Heart left ventricle (tissue), 16 donors: Measurements from ENCODE around the gene ZNF445. TPM values are rescaled to one million over a fixed set of nuclear protein-coding genes. Genes with fewer than 3 reads are reported as not detected.
A peak's percentile ranks its signal among the peaks of the same experiment; 100 is the strongest.
"Not testable (repeated sequence)": the region's sequence is repeated elsewhere in the genome, so short reads cannot be mapped to it uniquely, and the experiment has no call there.

Experiments used
- ATAC-seq, 4 donors: fragments of 200-7000 bp; cut with Tn5 transposase; one replicate each; pipeline ENCODE4 v1.9.1; 2020 to 2022; ENCODE audit warnings: moderate library complexity in 4 of 4, mild to moderate bottlenecking in 3 of 4, moderate number of reproducible peaks in 1 of 4
- DNase-seq, 5 donors: peaks; one replicate each; pipeline ENCODE4 v3.0.0-alpha.2; 2020
- H3K27ac ChIP-seq, 12 donors: fragments of 200-600 bp; sonication (generic) in 4 of 12; one replicate each; pipeline versions ENCODE4 v1.5.0 to v1.8.0; 2016 to 2022; ENCODE audit warnings: mild to moderate bottlenecking in 2 of 12
- H3K27me3 ChIP-seq, 9 donors: fragments of 200-600 bp; sonication (generic) in 2 of 9; one replicate each; pipeline versions ENCODE4 v1.5.1 to v1.8.0; 2016 to 2022; ENCODE audit warnings: mild to moderate bottlenecking in 3 of 9
- H3K36me3 ChIP-seq, 9 donors: fragments of 200-600 bp; sonication (generic) in 2 of 9; one replicate each; pipeline versions ENCODE4 v1.5.0 to v1.8.0; 2018 to 2022; ENCODE audit warnings: mild to moderate bottlenecking in 2 of 9
- H3K4me1 ChIP-seq, 12 donors: fragments of 200-600 bp; sonication (generic) in 4 of 12; one replicate each; pipeline versions ENCODE4 v1.5.0 to v1.8.0; 2016 to 2022; ENCODE audit warnings: mild to moderate bottlenecking in 3 of 12
- H3K4me3 ChIP-seq, 12 donors: fragments of 200-600 bp; sonication (generic) in 4 of 12; one replicate each; pipeline versions ENCODE4 v1.5.0 to v1.8.0; 2017 to 2022; ENCODE audit warnings: mild to moderate bottlenecking in 9 of 12, moderate library complexity in 4 of 12
- H3K9me3 ChIP-seq, 12 donors: fragments of 200-600 bp; sonication (generic) in 4 of 12; one replicate each; pipeline versions ENCODE4 v1.5.0 to v1.8.0; 2016 to 2022; ENCODE audit warnings: mild to moderate bottlenecking in 1 of 12
- CTCF ChIP-seq, 12 donors: fragments of 200-600 bp; sonication (generic) in 4 of 12; IDR thresholded peaks; one replicate each; pipeline versions ENCODE4 v1.5.0 to v1.8.0; 2018 to 2022; ENCODE audit warnings: antibody characterized with exemption in 12 of 12, mild to moderate bottlenecking in 5 of 12
- POLR2A ChIP-seq, 2 donors: fragments of 450-650 bp; IDR thresholded peaks; one replicate each; pipeline ENCODE4 v1.6.1; 2017; ENCODE audit warnings: antibody characterized with exemption in 2 of 2, mild to moderate bottlenecking in 2 of 2, moderate library complexity in 2 of 2
- WGBS, 4 donors: extraction: QIAGEN DNeasy Blood & Tissue Kit in 2 of 4; methylation state at CpG; one replicate each; pipeline versions ENCODE4 v1.1.5 to v1.1.7; 2013 to 2018; 5-methylcytosine and 5-hydroxymethylcytosine counted together
- intact Hi-C, 10 donors: fragments of 100-400 bp; cut with DNase I; formaldehyde crosslinking; loops; one replicate each; pipeline versions ENCODE4 v1.11.1 to v1.14.2; 2022
- polyA plus RNA-seq, 2 donors: library from polyadenylated mRNA; stranded (reverse); fragments of 200-250 nt; gene quantifications; one replicate each; pipeline ENCODE4 v1.2.3, GENCODE V29; 2013
- total RNA-seq, 9 donors: library from RNA; depleted of rRNA in 2 of 9; stranded (reverse); fragments of >200 nt in 2 of 9; fragmentation: NEBNext Ultra II Directional in 3 of 9; extraction: Animal tissue kit (Norgen Biotek cat#: 25700) in 3 of 9; gene quantifications; one replicate each; pipeline versions ENCODE4 v1.1.0 to v1.2.4, GENCODE V29; 2016 to 2023
- donor health status: ischemic (EF 13 %, LVEDD 7.1; RV severe dilation, severe dysfunction).
- donor health status: healthy with polysubstance abuse.
- donor health status: DM: no; HTN: yes; CAD: no.
- donor health status: DM: no; HTN: no; CAD: no.
- donor health status: ischemic (EF 25% LVEDD 6.9; RV normal size, moderate dysfunction).
- donor health status: ischemic (EF 25% LVEDD 5.7; RV mildly dilated, moderate dysfunction).
- donor health status: healthy.
- donor health status: DM: yes; HTN: yes; CAD: no.
- donor health status: ischemic (EF 35%, LVEDD 5.7; RV mildly dilated, moderate dysfunction).
- donor health status: nonischemic (EF 11% LVEDD 7.7; RV severe dilation, severe dysfunction).
- donor health status: DM: yes; HTN: yes; CAD: no.
- donor health status: PGD.
- donor health status: ischemic (EF 29% LVEDD 5.4; RV normal size, mild dysfunction).
- donor health status: nonischemic (EF 23%, LVEDD 6.1; RV moderate dilation, normal function).

The ZNF445 gene
- total and polyA plus RNA-seq, 11 donors: 4.9 to 19.9 (median 11.0) TPM

GRCh38 chr3:44419116-44419922 lies 58.2 kb downstream of the ZNF445 start:
- no peaks in the 10 kb centered on the region for H3K36me3 ChIP-seq
- DNase-seq (no peak), ATAC-seq (no peak)
- intact Hi-C loops: no loop called here
- no peak overlapping the region for H3K4me3 ChIP-seq
- no peaks in the 10 kb centered on the region for H3K4me1 ChIP-seq
- no peak overlapping the region for H3K27ac ChIP-seq
- TF ChIP-seq POLR2A (IDR thresholded peaks at IDR 0.05) (no peak), CTCF (IDR thresholded peaks at IDR 0.05) (no peak)
- no peaks in the 10 kb centered on the region for H3K27me3 ChIP-seq
- 78 to 94% (median 84%) methylated on average over 10 to 11 of the region's 11 CpGs for WGBS, 4 donors
- no peaks in the 10 kb centered on the region for H3K9me3 ChIP-seq

- ATAC-seq (no peak), DNase-seq (no peak)
- intact Hi-C loops: no loop called here
- H3K27ac ChIP-seq: no peak overlapping the region
- H3K27me3 ChIP-seq: no peaks in the 10 kb centered on the region
- no peaks in the 10 kb centered on the region for H3K4me1 ChIP-seq
- H3K36me3 ChIP-seq: no peaks in the 10 kb centered on the region
- H3K9me3 ChIP-seq: no peaks in the 10 kb centered on the region
- no peak for TF ChIP-seq POLR2A (IDR thresholded peaks at IDR 0.05)
- TF ChIP-seq CTCF (IDR thresholded peaks at IDR 0.05): peak in 4 of 12 donors; percentile 11 to 32 (median 20)
- 78 to 90% (median 83%) methylated on average over 2 of the region's 2 CpGs for WGBS, 4 donors
- no peak overlapping the region for H3K4me3 ChIP-seq
These were observed 58.9 kb downstream of the ZNF445 start for GRCh38 chr3:44418549-44418948.

- H3K36me3 ChIP-seq, H3K4me1 ChIP-seq, H3K9me3 ChIP-seq, H3K27me3 ChIP-seq, DNase-seq, ATAC-seq, intact Hi-C loops, H3K27ac ChIP-seq, H3K4me3 ChIP-seq: not testable (repeated sequence)
- WGBS, 4 donors: 83 to 90% (median 86%) methylated on average over 4 of the region's 4 CpGs
These were observed 59.4 kb downstream of the ZNF445 start for GRCh38 chr3:44418118-44418517.

GRCh38 chr3:44416031-44417030 lies 61.1 kb downstream of the ZNF445 start:
- TF ChIP-seq CTCF (IDR thresholded peaks at IDR 0.05) (no peak), POLR2A (IDR thresholded peaks at IDR 0.05) (no peak)
- Histone ChIP-seq H3K36me3 (no peaks in the 10 kb centered on the region), H3K27ac (no peak overlapping the region), H3K27me3 (no peaks in the 10 kb centered on the region), H3K4me1 (peaks cover 0 to 6% (median 0%) of the 10 kb centered on the region in 12 donors), H3K9me3 (no peaks in the 10 kb centered on the region), H3K4me3 (no peak overlapping the region)
- ATAC-seq: no peak
- DNase-seq: no peak
- 94 to 96% (median 94%) methylated on average over 10 to 11 of the region's 11 CpGs for WGBS, 4 donors
- intact Hi-C loops: no loop called here
